HG03060 (cell line): Measurements from ENCODE around the gene LRP1B.

ENCODE experiments used
- ATAC-seq: cut with Tn5 transposase; IDR thresholded peaks from one replicate; pipeline ENCODE4 v1.9.1; 2021; ENCODE audit warnings: low read depth, moderate number of reproducible peaks; ENCODE audit not compliant: unreplicated experiment

The LRP1B gene

GRCh38 chr2:140891614-140892212 is 1239.1 kb downstream of the LRP1B start:
- ATAC-seq, result no peak

- no peak for ATAC-seq
Observed at GRCh38 chr2:140882671-140883620, 1247.9 kb downstream of the LRP1B start.

GRCh38 chr2:140880573-140880972 is 1250.2 kb downstream of the LRP1B start:
- no peak for ATAC-seq

- ATAC-seq, result no peak
Observed at GRCh38 chr2:140876015-140876414, 1254.8 kb downstream of the LRP1B start.

- ATAC-seq, result no peak
Observed at GRCh38 chr2:140873915-140874531, 1256.8 kb downstream of the LRP1B start.

- ATAC-seq, result no peak
Observed at GRCh38 chr2:140869925-140870324, 1260.9 kb downstream of the LRP1B start.

- no peak for ATAC-seq
Observed at GRCh38 chr2:140869107-140869506, 1261.7 kb downstream of the LRP1B start.

GRCh38 chr2:140865837-140866236 is 1265.0 kb downstream of the LRP1B start:
- ATAC-seq, result no peak

- ATAC-seq, result peak; percentile 56
Observed at GRCh38 chr2:140863713-140864112, 1267.1 kb downstream of the LRP1B start.

- ATAC-seq, result no peak
Observed at GRCh38 chr2:140862181-140862580, 1268.6 kb downstream of the LRP1B start.

GRCh38 chr2:140861666-140862065 is 1269.2 kb downstream of the LRP1B start:
- ATAC-seq, result no peak

GRCh38 chr2:140855471-140855870 is 1275.3 kb downstream of the LRP1B start:
- no peak for ATAC-seq

GRCh38 chr2:140851258-140851981 is 1279.4 kb downstream of the LRP1B start:
- no peak for ATAC-seq

- no peak for ATAC-seq
Observed at GRCh38 chr2:140843186-140843585, 1287.6 kb downstream of the LRP1B start.

- ATAC-seq, result no peak
Observed at GRCh38 chr2:140842110-140842509, 1288.7 kb downstream of the LRP1B start.

- ATAC-seq, result no peak
Observed at GRCh38 chr2:140841141-140841540, 1289.7 kb downstream of the LRP1B start.

- ATAC-seq, result no peak
Observed at GRCh38 chr2:140836826-140837225, 1294.0 kb downstream of the LRP1B start.

GRCh38 chr2:140835079-140835478 is 1295.7 kb downstream of the LRP1B start:
- no peak for ATAC-seq

GRCh38 chr2:140814141-140814540 is 1316.7 kb downstream of the LRP1B start:
- ATAC-seq, result no peak

GRCh38 chr2:140808820-140809219 is 1322.0 kb downstream of the LRP1B start:
- ATAC-seq, result peak; percentile 57

GRCh38 chr2:140808211-140808610 is 1322.6 kb downstream of the LRP1B start:
- no peak for ATAC-seq
